NB4 (cell line): ENCODE results near the gene SIGLEC5.
A peak's percentile ranks its signal among the peaks of the same experiment; 100 is the strongest.

Experiments
- DNase-seq: peaks from one replicate; pipeline ENCODE4 v3.0.0; 2010; ENCODE audit warnings: low read depth
- H3K4me3 ChIP-seq: one replicate; pipeline ENCODE4 v1.5.1; 2011; ENCODE audit warnings: mild to moderate bottlenecking, low read depth, low read length, moderate library complexity
- MYC ChIP-seq: IDR thresholded peaks from 2 replicates; pipeline ENCODE4 v1.6.1; 2011; ENCODE audit warnings: low read depth, low read length
- POLR2A ChIP-seq: IDR thresholded peaks from 2 replicates; pipeline ENCODE4 v1.6.1; 2011; ENCODE audit warnings: mild to moderate bottlenecking; ENCODE audit not compliant: insufficient read length; ENCODE audit errors: extremely low read depth
- TF ChIP-seq, protein P1 (sequence below): IDR thresholded peaks from 2 replicates; pipeline ENCODE4 v1.6.1; 2011; ENCODE audit warnings: low read depth, low read length
- TF ChIP-seq, protein P2 (sequence below): IDR thresholded peaks from one replicate; pipeline ENCODE4 v1.5.1; 2012; ENCODE audit warnings: low read depth, low read length

SIGLEC5 gene

DNA sequence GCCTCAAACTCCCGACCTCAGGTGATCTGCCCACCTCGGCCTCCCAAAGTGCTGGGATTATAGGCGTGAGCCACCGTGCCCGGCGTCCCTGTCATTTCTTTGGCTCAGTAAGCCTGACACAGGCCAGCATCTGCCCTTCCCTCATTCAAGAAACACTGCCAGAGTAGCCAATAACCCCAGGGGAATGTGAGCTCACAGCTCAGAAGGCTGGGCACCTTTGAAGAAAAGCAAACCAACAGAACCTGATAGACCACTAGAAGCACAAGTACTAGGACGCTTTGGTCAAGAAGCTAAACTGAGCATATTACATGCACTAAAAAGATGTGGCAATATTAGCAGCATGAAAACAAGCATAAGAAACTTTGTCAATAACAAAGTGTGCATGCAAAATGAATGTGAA is 14.2 kb downstream of the SIGLEC5 start:
- TF ChIP-seq, protein P1, sequence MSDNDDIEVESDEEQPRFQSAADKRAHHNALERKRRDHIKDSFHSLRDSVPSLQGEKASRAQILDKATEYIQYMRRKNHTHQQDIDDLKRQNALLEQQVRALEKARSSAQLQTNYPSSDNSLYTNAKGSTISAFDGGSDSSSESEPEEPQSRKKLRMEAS = no peak
- TF ChIP-seq POLR2A = no peak
- TF ChIP-seq MYC = no peak
- no peak for DNase-seq
- no peak overlapping the region for H3K4me3 ChIP-seq

GRCh38 chr19:51614789-51615188 is 15.4 kb downstream of the SIGLEC5 start:
- TF ChIP-seq, protein P1 = no peak
- TF ChIP-seq POLR2A (no peak), MYC (no peak)
- TF ChIP-seq, protein P2, sequence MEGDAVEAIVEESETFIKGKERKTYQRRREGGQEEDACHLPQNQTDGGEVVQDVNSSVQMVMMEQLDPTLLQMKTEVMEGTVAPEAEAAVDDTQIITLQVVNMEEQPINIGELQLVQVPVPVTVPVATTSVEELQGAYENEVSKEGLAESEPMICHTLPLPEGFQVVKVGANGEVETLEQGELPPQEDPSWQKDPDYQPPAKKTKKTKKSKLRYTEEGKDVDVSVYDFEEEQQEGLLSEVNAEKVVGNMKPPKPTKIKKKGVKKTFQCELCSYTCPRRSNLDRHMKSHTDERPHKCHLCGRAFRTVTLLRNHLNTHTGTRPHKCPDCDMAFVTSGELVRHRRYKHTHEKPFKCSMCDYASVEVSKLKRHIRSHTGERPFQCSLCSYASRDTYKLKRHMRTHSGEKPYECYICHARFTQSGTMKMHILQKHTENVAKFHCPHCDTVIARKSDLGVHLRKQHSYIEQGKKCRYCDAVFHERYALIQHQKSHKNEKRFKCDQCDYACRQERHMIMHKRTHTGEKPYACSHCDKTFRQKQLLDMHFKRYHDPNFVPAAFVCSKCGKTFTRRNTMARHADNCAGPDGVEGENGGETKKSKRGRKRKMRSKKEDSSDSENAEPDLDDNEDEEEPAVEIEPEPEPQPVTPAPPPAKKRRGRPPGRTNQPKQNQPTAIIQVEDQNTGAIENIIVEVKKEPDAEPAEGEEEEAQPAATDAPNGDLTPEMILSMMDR = no peak
- DNase-seq = no peak
- H3K4me3 ChIP-seq = no peak overlapping the region

DNA sequence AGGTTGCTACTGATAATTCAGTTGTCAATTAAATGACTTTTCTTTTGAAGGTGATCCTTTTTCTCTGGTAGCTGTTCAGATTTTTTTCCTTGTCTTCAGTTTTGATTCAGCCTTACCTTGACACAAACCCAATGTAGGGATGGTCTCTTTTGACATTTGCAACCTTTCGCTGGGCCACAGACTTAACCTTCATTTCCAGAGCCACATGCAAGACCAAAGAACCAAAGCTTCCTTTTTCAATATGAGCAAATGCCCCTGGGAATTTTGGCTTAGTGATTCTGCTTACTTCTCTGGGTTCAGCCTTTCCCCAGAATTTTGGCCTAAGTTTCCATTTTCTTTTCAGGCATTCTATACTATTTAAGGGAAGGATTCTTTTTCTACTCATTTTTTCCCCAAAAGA is 19.6 kb downstream of the SIGLEC5 start:
- TF ChIP-seq POLR2A = no peak
- TF ChIP-seq, protein P2 = no peak
- TF ChIP-seq, protein P1 = no peak
- no peak for TF ChIP-seq MYC
- DNase-seq = peak; percentile 25
- H3K4me3 ChIP-seq = no peak overlapping the region

- DNase-seq = peak; percentile 88
- TF ChIP-seq POLR2A (no peak), MYC (peak; percentile 64; the same call in 1 of the 2 replicates)
- TF ChIP-seq, protein P2 = peak; percentile 86
- TF ChIP-seq, protein P1 = peak; percentile 82
- no peak overlapping the region for H3K4me3 ChIP-seq
Measured at GRCh38 chr19:51607920-51608562, 22.2 kb downstream of the SIGLEC5 start.

DNA sequence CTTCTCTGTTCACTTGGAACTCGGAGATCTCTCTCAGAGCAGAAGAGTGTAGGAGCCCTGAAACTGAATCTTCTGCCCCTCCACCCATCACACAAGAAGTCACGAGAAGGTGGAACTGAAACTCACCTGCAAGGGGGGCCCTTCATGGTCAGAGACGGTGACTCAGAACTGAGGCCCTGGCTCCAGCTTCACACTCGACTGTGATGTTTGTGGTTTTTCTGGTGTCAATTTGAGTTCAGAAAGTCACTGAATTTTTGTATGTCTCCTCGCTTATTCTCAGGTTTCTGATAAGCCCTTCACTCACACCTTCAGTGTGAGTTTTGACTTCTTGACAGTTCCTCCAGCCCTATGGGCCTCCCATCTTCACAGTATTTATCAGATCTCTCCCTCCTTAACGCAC is 23.1 kb downstream of the SIGLEC5 start:
- DNase-seq = peak; percentile 16
- TF ChIP-seq MYC (no peak), POLR2A (no peak)
- TF ChIP-seq, protein P2 = no peak
- TF ChIP-seq, protein P1 = no peak
- no peak overlapping the region for H3K4me3 ChIP-seq

- H3K4me3 ChIP-seq = no peak overlapping the region
- no peak for TF ChIP-seq MYC
- TF ChIP-seq, protein P2 = no peak
- TF ChIP-seq, protein P1 = no peak
- DNase-seq = peak; percentile 23
Measured at GRCh38 chr19:51602189-51602854, 27.9 kb downstream of the SIGLEC5 start.
